NCI-H2029 treated with DMSO at 0.1 percent for 48 hours (cell line): ENCODE results near the gene KRT222.

ENCODE experiments used
- DNase-seq: peaks from one replicate; lab custom pipeline; 2025; lab: John Stamatoyannopoulos, UW

The KRT222 gene

DNA sequence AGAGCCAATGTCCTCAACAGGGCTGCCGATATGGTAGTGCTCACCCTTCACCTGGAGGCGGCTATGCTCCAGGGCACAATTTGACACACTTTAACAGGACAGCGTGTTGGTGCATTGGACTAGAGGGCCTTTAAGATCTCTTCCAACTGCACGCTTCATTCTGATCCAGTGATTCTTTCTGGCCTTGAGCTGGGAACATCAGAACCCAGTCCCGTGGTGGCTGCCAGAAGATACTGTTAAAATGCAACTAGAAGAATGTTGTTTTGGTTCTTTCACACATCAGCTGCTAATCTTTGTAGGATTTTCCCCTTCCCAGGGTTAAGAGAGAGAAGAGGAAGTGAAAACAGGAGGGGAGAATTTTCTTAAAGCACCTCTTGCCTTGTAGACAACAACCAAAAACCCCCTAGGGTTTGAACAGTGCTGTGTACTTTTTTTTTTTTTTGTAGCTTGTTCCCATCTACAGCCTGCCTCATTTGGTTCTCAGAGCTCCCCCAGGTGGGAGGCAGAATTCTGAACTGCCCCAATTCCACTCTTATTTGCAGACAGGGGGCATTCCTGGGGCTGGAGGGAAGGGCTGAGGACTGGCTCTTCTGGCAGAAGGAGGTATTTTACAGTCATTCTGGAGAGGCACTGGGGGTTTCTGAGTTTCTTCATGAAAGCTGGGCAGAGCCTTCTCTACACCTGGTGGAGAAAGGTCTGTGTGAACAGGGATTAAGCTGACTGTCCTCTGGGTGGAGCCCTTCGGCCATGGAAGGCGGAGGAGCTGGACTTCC is 49.7 kb downstream of the KRT222 start:
- no peak for DNase-seq

DNA sequence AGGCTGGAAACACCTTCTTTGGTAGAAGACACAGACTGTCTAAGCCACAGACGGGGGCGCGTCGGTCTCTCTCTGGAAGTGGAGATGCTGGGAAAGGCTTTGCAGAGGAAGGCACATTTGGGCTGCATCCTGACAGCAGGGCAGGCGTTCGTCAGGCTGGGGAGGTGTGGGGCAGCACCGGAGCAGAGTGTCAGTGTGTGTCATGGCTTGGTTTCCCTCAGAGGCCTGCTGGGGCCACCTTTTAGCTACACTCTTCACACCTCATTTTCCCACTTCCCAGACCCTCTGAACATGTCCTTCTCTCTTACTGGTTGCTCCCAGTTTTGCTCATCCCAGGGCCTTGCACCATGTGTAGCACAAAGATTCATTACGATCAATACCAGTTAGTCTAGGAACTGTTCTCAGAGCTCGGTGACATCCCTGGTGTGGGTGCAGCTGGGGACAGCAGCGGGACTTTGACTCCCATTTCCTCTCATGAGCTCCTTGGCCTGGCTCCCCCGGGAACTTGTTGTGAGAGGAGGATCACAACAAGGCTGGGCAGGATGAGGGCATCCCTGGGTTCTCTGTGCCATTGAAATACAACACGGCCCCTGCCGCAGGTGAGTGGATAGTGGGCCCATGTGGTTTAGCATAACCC is 50.4 kb downstream of the KRT222 start:
- DNase-seq, result no peak

DNA sequence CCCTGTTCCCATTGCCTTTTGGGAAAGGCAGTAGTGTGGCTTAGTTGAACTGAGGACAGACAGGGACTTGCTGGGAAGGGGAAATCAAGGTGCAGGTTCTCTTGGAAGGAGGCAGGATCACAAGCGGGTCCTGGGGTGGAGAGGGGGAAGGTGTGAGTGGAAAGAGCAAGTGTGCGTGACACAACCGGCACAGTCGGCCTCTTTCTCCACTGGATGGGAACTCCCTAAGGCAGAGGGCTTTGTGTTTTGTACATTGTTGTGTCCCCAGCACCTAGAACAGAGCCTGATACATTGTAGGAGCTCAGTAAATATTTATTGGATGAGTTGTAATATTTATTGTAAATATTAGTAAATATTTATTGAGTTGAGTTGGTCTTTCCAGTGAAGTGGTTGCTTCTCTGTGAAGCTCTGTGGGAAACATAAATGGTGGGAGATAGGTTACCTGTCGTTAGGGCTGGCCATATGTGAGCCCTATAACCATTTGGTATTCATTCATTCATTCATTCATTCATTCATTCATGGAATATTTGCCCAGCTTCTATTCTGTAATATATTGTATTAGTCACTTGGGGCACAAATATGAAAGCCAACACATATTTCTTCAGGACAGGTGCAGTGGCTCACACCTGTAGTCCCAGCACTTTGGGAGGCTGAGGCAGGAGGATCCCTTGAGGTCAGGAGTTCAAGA is 51.4 kb downstream of the KRT222 start:
- DNase-seq, result no peak

DNA sequence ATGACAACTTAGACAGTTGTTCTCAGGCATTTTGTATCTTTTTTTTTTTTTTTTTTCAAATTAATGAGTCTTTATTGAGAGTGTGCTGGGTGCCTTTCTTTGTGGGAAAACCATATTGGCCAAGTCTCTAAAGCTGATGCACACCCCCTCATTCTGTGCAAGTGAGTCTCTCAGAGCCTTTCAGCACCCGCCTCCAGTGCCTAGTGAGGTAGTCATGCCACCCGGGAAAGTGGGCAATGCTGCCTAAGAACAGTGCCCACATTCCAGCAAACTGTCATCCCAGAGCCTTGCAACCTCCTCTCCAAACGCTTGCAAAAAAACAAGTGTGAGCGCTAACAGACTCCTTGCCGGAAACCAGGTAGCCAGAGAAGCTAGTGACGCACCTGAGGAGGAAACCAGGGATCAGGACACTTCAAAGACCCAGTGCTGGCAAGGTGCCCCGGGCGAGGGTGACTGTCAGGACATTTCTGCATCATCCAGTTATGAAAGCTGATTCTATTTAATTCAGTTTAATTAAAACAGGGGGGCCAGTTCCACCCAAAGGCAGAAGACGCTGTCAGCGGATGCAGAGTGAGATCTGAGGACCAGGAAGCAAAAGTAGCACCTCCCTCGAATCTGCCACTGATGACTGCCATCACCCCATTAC is 52.3 kb downstream of the KRT222 start:
- DNase-seq, result no peak

DNA sequence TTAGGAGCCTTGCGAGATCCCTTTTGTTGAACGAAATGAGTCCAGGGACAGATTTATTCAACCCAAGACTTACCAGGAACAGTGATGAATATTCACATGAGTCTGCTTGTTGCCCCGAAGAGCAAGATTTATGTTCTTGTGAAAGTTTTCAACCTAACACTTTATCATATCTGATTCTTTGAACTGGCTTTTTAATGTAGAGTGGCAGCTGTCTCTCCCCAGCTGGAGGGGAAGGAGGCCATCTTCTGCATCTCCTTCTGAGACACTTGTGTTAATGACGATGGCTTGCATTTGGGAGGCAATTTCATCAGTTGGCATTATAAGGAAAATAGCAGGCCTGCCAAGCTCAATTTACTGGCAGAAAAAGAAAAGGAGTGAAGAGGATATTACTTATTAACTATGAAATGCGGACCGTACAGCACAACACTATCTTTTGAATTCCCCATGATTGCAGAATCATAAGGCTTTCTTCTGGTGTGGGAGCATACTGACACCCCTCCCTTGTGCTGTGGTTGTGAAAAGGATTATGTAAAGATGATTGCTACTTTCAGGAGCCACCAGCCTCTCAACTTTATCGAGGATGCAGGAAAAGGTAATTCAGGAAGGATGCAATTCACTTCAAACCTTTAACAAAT is 53.0 kb downstream of the KRT222 start:
- DNase-seq, result no peak

DNA sequence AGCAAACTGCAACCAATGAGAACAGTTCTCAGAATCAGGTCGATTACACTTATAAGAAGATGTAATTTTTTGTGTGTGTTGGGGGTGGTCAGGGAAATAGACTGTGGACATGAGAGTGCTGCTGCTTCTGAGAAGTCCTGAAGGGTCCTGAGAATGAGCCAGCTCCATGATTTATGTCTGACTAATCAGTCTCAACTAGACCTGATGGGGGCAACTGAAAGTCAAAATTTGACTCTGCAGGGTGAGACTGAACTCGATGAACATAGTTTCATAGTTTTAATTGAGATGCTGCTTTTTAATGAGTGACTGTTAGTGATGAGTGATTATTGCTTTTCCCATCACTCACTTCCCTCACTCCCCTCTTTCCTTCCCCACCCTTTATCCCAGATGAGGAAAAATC is 54.6 kb downstream of the KRT222 start:
- no peak for DNase-seq

DNA sequence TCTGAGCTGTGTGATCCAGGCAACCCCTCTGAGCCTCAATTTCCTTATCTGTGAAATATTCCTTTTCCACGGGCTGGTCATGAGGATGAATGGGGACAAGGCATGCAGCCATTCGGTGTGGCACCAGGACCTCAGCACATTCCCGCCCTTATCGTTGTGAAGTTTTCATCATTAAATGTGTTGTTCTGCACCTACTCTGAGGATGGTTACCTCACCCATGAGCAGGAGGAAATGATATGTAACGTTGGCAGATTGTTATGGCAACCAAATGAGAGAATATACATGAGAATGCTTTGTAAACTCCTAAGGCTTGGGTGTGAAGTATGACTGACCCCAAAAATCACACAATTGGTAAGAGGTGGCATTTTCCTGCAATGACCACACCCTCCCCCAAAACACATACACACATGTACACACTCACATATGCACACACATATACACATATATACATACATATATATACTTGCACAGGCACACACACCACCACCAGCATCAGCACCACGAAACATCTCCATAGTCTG is 56.9 kb downstream of the KRT222 start:
- DNase-seq, result no peak

DNA sequence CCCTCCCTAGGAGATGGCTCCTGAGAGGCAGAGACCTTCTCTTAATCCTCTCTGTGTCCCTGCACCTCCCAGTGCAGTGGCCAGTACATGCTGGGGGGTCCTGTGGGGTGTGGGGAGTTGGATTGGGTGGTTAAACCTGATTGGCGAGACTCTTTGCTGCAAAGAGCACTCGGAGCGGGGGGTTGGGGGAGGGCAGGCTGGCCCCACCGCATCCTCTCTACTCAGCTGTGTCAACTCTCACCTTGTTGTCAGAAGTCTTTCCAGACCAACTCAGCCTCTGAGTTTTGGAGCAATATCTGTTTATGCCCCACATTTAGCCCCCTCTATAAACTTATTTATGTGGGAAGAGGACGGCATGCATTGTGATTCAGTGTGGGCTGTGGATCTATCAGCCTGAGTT is 57.3 kb downstream of the KRT222 start:
- DNase-seq, result no peak

DNA sequence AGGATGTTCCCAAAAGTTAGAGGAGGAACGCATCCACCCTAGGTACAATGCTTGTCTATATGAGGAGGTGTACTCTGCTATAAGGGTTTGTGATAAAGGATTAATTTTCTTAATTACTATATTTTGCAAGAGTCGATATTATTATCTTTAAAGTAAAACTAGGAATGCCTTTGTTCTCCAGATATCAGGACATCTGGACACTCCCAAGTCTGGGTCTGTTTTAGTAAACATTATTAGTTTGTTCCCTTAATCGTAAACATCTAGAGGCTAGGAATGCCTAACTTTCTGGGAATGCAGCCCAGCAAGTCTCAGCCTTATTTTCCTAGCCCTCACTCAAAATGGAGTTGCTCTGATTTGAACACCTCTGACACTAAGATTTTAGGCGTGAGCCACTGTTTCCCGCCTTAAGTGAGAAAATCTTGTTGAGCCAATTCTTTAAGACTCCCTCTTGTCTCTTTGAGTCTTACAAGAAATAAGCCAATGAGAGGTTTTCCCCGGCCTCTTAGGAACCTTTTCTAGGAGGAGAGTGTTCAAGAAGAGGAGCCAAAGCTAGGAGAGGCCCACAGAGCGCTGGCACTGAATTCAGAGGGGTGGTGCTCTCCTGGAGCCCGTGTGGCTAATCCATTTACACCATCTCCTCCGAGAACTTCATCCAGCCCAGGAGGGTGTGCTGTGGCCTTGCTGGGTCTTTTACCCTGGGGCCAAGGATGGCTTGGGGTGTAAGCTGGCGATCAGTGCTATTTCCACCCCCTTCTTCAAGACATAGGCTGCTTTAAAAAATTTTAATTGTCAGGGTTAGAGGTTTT is 58.2 kb downstream of the KRT222 start:
- no peak for DNase-seq

DNA sequence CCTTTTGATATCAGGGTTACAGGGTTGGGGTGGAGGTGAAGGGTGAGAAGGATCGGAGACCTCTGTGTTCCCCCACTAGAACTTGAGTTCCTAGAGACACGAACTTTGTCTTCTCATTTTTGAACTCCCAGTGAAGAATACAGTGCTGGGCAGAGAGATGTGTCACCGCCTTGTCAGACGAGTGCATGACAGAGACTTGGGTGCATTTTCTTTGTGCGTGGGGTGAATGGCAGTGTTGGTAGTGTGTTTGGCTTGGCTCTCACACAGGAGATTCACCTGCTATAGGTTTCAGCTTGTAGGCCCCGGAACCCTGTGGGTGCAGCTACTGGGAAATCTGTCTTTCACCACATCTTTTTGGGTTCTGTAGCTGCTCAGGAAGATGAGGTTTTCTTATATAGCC is 59.7 kb downstream of the KRT222 start:
- DNase-seq, result no peak
